ENCODE data around the gene PTGDR2. TPM values are rescaled to one million over a fixed set of nuclear protein-coding genes. Genes with fewer than 3 reads are reported as not detected.

The PTGDR2 gene
- total and polyA plus RNA-seq, 2 experiments from 2014 or later: 0.69 to 1.3 TPM

DNA sequence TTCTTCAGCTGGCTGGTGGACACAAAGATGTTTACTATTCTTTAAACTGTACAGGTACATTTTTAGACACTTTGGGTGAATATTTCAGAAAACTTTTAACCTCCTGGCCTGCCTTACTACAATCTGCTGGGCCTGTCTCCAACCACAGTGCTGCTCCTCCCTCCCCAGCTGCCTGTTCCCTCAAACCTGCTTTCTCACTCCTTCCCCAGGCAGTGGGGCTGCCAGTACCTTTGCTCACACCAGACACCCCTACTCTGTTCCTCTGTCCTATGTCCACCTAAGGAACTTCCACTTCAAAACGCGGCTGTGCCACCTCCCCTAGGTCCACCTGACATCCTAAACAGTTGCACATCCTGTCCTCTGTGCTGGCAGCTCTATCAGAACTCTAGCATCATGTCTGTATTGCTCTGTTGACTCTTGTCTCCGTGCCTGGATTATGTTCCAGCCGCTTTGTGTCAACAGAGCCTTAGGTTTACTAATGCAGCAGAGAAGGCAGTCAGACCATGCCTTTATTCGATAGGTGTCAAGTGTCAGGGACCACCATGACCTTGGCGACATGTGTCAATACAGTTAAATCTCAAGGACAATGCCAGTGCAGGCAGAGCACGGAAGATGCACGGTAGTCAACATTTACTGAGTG is 25.0 kb upstream of the PTGDR2 start:
- no peaks in the 10 kb centered on the region for H3K27me3 ChIP-seq
- H3K79me2 ChIP-seq: no peaks in the 10 kb centered on the region
- no peak overlapping the region for H3K4me3 ChIP-seq
- 58% methylated on average over 8 of the region's 8 CpGs for WGBS (ENCODE audit: low lambda C conversion rate, missing lambda C conversion rate)
- no peaks in the 10 kb centered on the region for H3K36me3 ChIP-seq (replicated peaks; ENCODE audit: insufficient read depth, low read depth)
- no peak overlapping the region for H2AFZ ChIP-seq
- H3K27ac ChIP-seq: no peak overlapping the region
- no peak for DNase-seq (ENCODE audit: low spot score)
- no peaks in the 10 kb centered on the region for H3K9me3 ChIP-seq (ENCODE audit: low read depth)
- no peak overlapping the region for H3K4me2 ChIP-seq
- no peaks in the 10 kb centered on the region for H3K9me2 ChIP-seq (replicated peaks; ENCODE audit: insufficient read depth)
- H4K20me1 ChIP-seq (ENCODE audit: insufficient read depth, poor library complexity, severe bottlenecking): no peaks in the 10 kb centered on the region
- TF ChIP-seq EZH2 (IDR thresholded peaks at IDR 0.05; ENCODE audit: borderline replicate concordance): no peak
- TF ChIP-seq EZH2phosphoT487 (IDR thresholded peaks at IDR 0.05; ENCODE audit: low read depth, severe bottlenecking, unreplicated experiment): no peak
- no peak for TF ChIP-seq CTCF (IDR thresholded peaks at IDR 0.05; ENCODE audit: poor library complexity)
- no peaks in the 10 kb centered on the region for H3K4me1 ChIP-seq (ENCODE audit: insufficient read depth)

DNA sequence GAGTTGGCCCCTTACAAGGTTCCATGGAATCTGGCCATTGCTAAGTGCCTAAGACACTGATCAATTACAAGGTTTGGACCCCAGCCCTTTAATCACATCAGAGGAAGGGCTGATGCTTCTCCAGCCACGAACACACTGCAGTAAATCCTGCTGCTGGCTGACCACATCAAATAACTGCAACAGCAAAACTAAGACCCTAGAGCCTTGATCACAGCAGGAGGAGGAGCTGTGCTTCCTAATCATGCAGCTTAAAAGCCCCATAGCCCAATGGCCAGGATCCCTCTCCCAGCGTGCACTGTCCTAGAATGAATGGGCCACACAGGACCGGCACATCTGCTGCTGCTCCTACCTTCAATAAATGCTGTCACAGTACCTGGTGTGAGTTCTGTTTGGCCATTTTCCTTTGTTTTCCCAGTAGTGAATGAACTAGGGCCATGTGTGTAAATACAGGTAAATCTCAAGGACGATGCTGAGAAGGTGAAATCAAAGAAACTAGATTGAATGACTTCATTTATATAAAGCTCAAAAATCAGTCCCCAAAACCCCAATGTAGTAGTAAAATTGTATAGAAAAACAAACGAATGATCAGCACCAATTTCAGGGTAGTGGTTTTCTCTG is 24.3 kb upstream of the PTGDR2 start:
- no peaks in the 10 kb centered on the region for H4K20me1 ChIP-seq (ENCODE audit: insufficient read depth, poor library complexity, severe bottlenecking)
- H3K4me3 ChIP-seq: no peak overlapping the region
- H3K79me2 ChIP-seq: no peaks in the 10 kb centered on the region
- H3K9me2 ChIP-seq (replicated peaks; ENCODE audit: insufficient read depth): no peaks in the 10 kb centered on the region
- H3K27me3 ChIP-seq: no peaks in the 10 kb centered on the region
- H3K4me1 ChIP-seq (ENCODE audit: insufficient read depth): no peaks in the 10 kb centered on the region
- WGBS (ENCODE audit: low lambda C conversion rate, missing lambda C conversion rate): 87% methylated on average over 5 of the region's 5 CpGs
- no peak overlapping the region for H3K4me2 ChIP-seq
- TF ChIP-seq EZH2phosphoT487 (IDR thresholded peaks at IDR 0.05; ENCODE audit: low read depth, severe bottlenecking, unreplicated experiment) (no peak), CTCF (IDR thresholded peaks at IDR 0.05; ENCODE audit: poor library complexity) (no peak), EZH2 (IDR thresholded peaks at IDR 0.05; ENCODE audit: borderline replicate concordance) (no peak)
- no peak for DNase-seq (ENCODE audit: low spot score)
- H3K36me3 ChIP-seq (replicated peaks; ENCODE audit: insufficient read depth, low read depth): no peaks in the 10 kb centered on the region
- no peak overlapping the region for H2AFZ ChIP-seq
- H3K27ac ChIP-seq: no peak overlapping the region
- H3K9me3 ChIP-seq (ENCODE audit: low read depth): no peaks in the 10 kb centered on the region

- WGBS (ENCODE audit: low lambda C conversion rate, missing lambda C conversion rate): 93% methylated on average over 1 of the region's 1 CpG
Observed at GRCh38 chr11:60879104-60879503, 23.4 kb upstream of the PTGDR2 start.

GRCh38 chr11:60878245-60879101 is 22.7 kb upstream of the PTGDR2 start:
- Histone ChIP-seq H3K9me3 (ENCODE audit: low read depth) (no peaks in the 10 kb centered on the region), H3K27me3 (no peaks in the 10 kb centered on the region), H3K4me3 (no peak overlapping the region), H2AFZ (no peak overlapping the region), H3K4me2 (no peak overlapping the region), H4K20me1 (ENCODE audit: insufficient read depth, poor library complexity, severe bottlenecking) (no peaks in the 10 kb centered on the region), H3K9me2 (replicated peaks; ENCODE audit: insufficient read depth) (no peaks in the 10 kb centered on the region), H3K79me2 (no peaks in the 10 kb centered on the region), H3K4me1 (ENCODE audit: insufficient read depth) (no peaks in the 10 kb centered on the region), H3K27ac (no peak overlapping the region), H3K36me3 (replicated peaks; ENCODE audit: insufficient read depth, low read depth) (no peaks in the 10 kb centered on the region)
- TF ChIP-seq EZH2phosphoT487 (IDR thresholded peaks at IDR 0.05; ENCODE audit: low read depth, severe bottlenecking, unreplicated experiment) (no peak), CTCF (IDR thresholded peaks at IDR 0.05; ENCODE audit: poor library complexity) (no peak), EZH2 (IDR thresholded peaks at IDR 0.05; ENCODE audit: borderline replicate concordance) (no peak)
- no peak for DNase-seq (ENCODE audit: low spot score)
- 88% methylated on average over 5 of the region's 5 CpGs for WGBS (ENCODE audit: low lambda C conversion rate, missing lambda C conversion rate)

More at GRCh38 chr11:60879104-60879503, 23.4 kb upstream of the PTGDR2 start:
- no peak for DNase-seq (ENCODE audit: low spot score)
- Histone ChIP-seq H4K20me1 (ENCODE audit: insufficient read depth, poor library complexity, severe bottlenecking) (no peaks in the 10 kb centered on the region), H3K27ac (no peak overlapping the region), H3K9me3 (ENCODE audit: low read depth) (no peaks in the 10 kb centered on the region), H2AFZ (no peak overlapping the region), H3K4me3 (no peak overlapping the region), H3K27me3 (no peaks in the 10 kb centered on the region), H3K4me2 (no peak overlapping the region), H3K79me2 (no peaks in the 10 kb centered on the region), H3K4me1 (ENCODE audit: insufficient read depth) (no peaks in the 10 kb centered on the region), H3K9me2 (replicated peaks; ENCODE audit: insufficient read depth) (no peaks in the 10 kb centered on the region), H3K36me3 (replicated peaks; ENCODE audit: insufficient read depth, low read depth) (no peaks in the 10 kb centered on the region)
- no peak for TF ChIP-seq EZH2phosphoT487 (IDR thresholded peaks at IDR 0.05; ENCODE audit: low read depth, severe bottlenecking, unreplicated experiment)
